ENCODE data around the gene TVP23A.

Gene TVP23A

DNA sequence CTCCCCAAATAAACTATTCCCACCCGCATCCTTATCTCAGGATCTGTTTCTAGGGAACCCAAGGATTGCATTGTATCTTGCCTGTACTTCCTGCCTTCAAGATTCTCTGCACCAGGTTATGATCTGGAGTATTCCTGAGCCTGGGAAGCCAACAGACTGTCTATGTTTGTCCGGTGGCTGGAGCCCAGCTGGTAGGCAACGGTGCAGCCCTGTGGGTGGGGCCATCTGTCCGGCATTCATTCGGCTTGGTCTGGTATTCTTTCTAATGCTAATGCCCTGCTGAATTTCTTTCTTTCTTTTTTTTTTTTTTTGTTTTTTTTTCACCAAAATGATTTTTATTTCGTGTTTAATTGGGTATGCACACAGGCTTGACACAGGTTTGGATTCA is 20.7 kb upstream of the TVP23A start:
- TF ChIP-seq, protein P1, sequence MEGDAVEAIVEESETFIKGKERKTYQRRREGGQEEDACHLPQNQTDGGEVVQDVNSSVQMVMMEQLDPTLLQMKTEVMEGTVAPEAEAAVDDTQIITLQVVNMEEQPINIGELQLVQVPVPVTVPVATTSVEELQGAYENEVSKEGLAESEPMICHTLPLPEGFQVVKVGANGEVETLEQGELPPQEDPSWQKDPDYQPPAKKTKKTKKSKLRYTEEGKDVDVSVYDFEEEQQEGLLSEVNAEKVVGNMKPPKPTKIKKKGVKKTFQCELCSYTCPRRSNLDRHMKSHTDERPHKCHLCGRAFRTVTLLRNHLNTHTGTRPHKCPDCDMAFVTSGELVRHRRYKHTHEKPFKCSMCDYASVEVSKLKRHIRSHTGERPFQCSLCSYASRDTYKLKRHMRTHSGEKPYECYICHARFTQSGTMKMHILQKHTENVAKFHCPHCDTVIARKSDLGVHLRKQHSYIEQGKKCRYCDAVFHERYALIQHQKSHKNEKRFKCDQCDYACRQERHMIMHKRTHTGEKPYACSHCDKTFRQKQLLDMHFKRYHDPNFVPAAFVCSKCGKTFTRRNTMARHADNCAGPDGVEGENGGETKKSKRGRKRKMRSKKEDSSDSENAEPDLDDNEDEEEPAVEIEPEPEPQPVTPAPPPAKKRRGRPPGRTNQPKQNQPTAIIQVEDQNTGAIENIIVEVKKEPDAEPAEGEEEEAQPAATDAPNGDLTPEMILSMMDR (IDR thresholded peaks at IDR 0.05; ENCODE audit: low read depth, low read length), result no peak
- Histone ChIP-seq H3K4me3 (ENCODE audit: low read depth, low read length) (no peak overlapping the region), H3K9me3 (no peaks in the 10 kb centered on the region), H3K27me3 (peaks cover 3% of the 10 kb centered on the region; the same call in 1 of the 2 replicates), H3K36me3 (no peaks in the 10 kb centered on the region), H3K4me1 (no peaks in the 10 kb centered on the region)
- DNase-seq, result no peak

DNA sequence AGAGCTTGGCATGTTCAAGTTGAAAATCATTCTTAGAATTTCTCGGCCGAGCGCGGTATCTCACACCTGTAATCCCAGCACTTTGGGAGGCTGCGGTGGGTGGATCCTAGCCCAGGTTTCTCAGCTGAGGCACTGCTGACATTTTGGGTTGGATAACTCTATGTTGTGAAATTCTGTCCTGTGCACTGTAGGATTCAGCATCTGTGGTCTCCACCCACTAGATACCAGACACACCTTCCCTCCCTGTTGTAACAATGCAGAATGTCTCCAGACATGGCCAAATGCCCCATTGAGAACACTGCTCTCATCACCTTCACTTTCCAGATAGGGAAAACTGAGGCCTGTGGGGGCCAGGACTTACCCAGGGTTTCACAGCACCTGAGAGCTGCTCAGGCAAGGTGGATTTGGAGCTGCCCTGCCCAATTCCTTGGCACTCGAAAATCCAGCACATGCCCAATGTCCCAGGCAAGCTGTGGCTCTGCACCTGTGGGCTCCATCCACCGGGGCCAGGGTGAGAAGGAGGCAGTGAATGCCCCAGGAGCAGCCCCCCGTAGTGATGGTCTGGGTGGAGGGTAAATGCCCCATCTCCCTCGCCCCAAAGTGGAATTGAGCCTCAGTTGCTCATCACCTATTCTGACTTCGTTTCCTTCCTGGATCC is 20.2 kb upstream of the TVP23A start:
- no peak for DNase-seq
- no peaks in the 10 kb centered on the region for H3K4me1 ChIP-seq
- peaks cover 3% of the 10 kb centered on the region; the same call in 1 of the 2 replicates for H3K27me3 ChIP-seq
- no peaks in the 10 kb centered on the region for H3K36me3 ChIP-seq
- TF ChIP-seq, protein P1 (IDR thresholded peaks at IDR 0.05; ENCODE audit: low read depth, low read length), result no peak
- H3K9me3 ChIP-seq, result no peaks in the 10 kb centered on the region
- no peak overlapping the region for H3K4me3 ChIP-seq (ENCODE audit: low read depth, low read length)

GRCh38 chr16:10836174-10836853 is 17.7 kb upstream of the TVP23A start:
- H3K36me3 ChIP-seq, result no peaks in the 10 kb centered on the region
- peaks cover 3% of the 10 kb centered on the region; the same call in 1 of the 2 replicates for H3K27me3 ChIP-seq
- TF ChIP-seq, protein P1 (IDR thresholded peaks at IDR 0.05; ENCODE audit: low read depth, low read length), result no peak
- DNase-seq, result no peak
- H3K4me1 ChIP-seq, result no peaks in the 10 kb centered on the region
- no peaks in the 10 kb centered on the region for H3K9me3 ChIP-seq
- no peak overlapping the region for H3K4me3 ChIP-seq (ENCODE audit: low read depth, low read length)

DNA sequence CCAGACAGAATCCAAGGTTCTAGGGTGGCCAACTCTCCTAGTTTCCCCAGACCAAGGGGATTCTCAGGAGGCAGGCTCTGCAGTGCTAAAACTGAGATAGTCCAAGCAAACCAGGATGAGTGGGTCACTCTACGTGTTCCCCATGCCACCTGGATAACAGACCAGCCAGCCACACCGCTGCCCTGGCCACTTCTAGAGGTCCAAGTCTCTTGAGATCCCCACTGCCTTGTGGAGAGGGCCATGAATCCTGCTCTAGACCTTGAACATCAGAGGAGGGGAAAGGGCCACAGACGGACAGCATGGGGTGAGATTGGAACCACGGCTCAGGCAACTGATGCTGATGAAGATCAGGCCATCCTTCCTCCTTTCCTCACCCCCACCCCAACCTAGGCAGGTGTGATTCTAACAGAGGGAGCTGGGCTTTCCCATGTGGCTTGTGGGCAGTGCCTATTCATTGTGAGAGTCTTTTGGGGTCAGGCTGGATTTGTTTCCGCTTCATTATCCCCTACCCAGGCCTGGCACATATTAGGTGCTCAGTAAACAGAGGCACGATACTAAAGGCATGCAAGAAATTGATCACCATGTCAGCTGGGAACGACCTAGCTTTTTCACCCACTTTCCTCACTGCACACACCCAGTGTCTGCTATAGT is 16.8 kb upstream of the TVP23A start:
- Histone ChIP-seq H3K4me3 (ENCODE audit: low read depth, low read length) (no peak overlapping the region), H3K9me3 (no peaks in the 10 kb centered on the region), H3K27me3 (0 out of 2 replicates have a peak, but pooled peaks cover 2% of the 10 kb centered on the region), H3K36me3 (no peaks in the 10 kb centered on the region), H3K4me1 (no peaks in the 10 kb centered on the region)
- DNase-seq, result no peak
- TF ChIP-seq, protein P1 (IDR thresholded peaks at IDR 0.05; ENCODE audit: low read depth, low read length), result no peak

- no peak for DNase-seq
- H3K4me1 ChIP-seq, result no peaks in the 10 kb centered on the region
- H3K4me3 ChIP-seq (ENCODE audit: low read depth, low read length), result no peak overlapping the region
- no peaks in the 10 kb centered on the region for H3K27me3 ChIP-seq
- H3K36me3 ChIP-seq, result no peaks in the 10 kb centered on the region
- TF ChIP-seq, protein P1 (IDR thresholded peaks at IDR 0.05; ENCODE audit: low read depth, low read length), result no peak
- no peaks in the 10 kb centered on the region for H3K9me3 ChIP-seq
Measured at GRCh38 chr16:10834766-10835165, 16.2 kb upstream of the TVP23A start.

- Histone ChIP-seq H3K36me3 (no peaks in the 10 kb centered on the region), H3K4me1 (no peaks in the 10 kb centered on the region), H3K4me3 (ENCODE audit: low read depth, low read length) (no peak overlapping the region), H3K27me3 (no peaks in the 10 kb centered on the region), H3K9me3 (no peaks in the 10 kb centered on the region)
- TF ChIP-seq, protein P1 (IDR thresholded peaks at IDR 0.05; ENCODE audit: low read depth, low read length), result no peak
- no peak for DNase-seq
Measured at GRCh38 chr16:10834130-10834529, 15.5 kb upstream of the TVP23A start.
